ENCODE measurements around the gene ZNF592. TPM values are rescaled to one million over a fixed set of nuclear protein-coding genes. Genes with fewer than 3 reads are reported as not detected.

ZNF592 gene
- total RNA-seq, 1 experiment from 2014 or later, result 34.6 TPM

- Histone ChIP-seq H3K27ac (ENCODE audit: insufficient read length, low read depth, low read length) (no peak overlapping the region), H4K5ac (ENCODE audit: insufficient read length, low read depth, low read length) (no peak overlapping the region), H3K4ac (ENCODE audit: low read depth, low read length) (no peak overlapping the region), H3K27me3 (ENCODE audit: insufficient read depth, low read length) (no peaks in the 10 kb centered on the region), H2AFZ (ENCODE audit: low read length) (no peak overlapping the region), H3K79me1 (ENCODE audit: insufficient read depth, low read depth, low read length, poor library complexity, severe bottlenecking) (peaks cover 5% of the 10 kb centered on the region), H3K9me3 (ENCODE audit: control insufficient read depth, low read depth, low read length) (no peaks in the 10 kb centered on the region), H4K20me1 (ENCODE audit: control insufficient read depth, insufficient read depth, insufficient read length) (no peaks in the 10 kb centered on the region), H3K4me1 (ENCODE audit: insufficient read depth, low read length) (no peaks in the 10 kb centered on the region), H4K91ac (ENCODE audit: insufficient read length, low read depth, low read length) (no peak overlapping the region), H3K23me2 (ENCODE audit: insufficient read length, low read depth, low read length, poor library complexity, severe bottlenecking) (no peaks in the 10 kb centered on the region), H3K56ac (ENCODE audit: insufficient read length, low read depth, low read length) (no peak overlapping the region), H2BK20ac (ENCODE audit: low read depth, low read length, poor library complexity, severe bottlenecking) (no peak overlapping the region), H4K8ac (replicated peaks; ENCODE audit: insufficient read length, low read depth, low read length) (no peak overlapping the region), H2AK5ac (ENCODE audit: insufficient read length, low read length) (no peak overlapping the region), H3K18ac (ENCODE audit: insufficient read length, low read depth, low read length) (no peak overlapping the region), H2BK12ac (ENCODE audit: insufficient read length, low read depth, low read length) (no peak overlapping the region), H3K79me2 (ENCODE audit: insufficient read depth, low read length) (no peaks in the 10 kb centered on the region), H2BK15ac (ENCODE audit: low read depth, low read length) (no peak overlapping the region), H3K4me2 (ENCODE audit: insufficient read depth, insufficient read length, low read length) (no peak overlapping the region), H3T11ph (ENCODE audit: low read length) (no peak overlapping the region), H3K9ac (ENCODE audit: extremely low read depth, insufficient read length, low read length) (no peak overlapping the region), H3K14ac (ENCODE audit: insufficient read depth, low read length) (no peak overlapping the region), H2BK5ac (ENCODE audit: insufficient read length, low read length) (no peak overlapping the region), H2BK120ac (ENCODE audit: low read depth, low read length, poor library complexity, severe bottlenecking) (no peak overlapping the region), H3K23ac (ENCODE audit: insufficient read length, low read depth, low read length) (no peak overlapping the region)
- no peaks in the 10 kb centered on the region for H3K27me3 Mint-ChIP-seq (ENCODE audit: low read depth)
- peaks cover 5 to 6% of the 10 kb centered on the region in 2 experiments for H3K4me1 Mint-ChIP-seq
- no peak overlapping the region for H3K27ac Mint-ChIP-seq
- no peaks in the 10 kb centered on the region for H3K9me3 Mint-ChIP-seq
- no peak overlapping the region for H3K4me3 Mint-ChIP-seq
- TF ChIP-seq, protein P1, sequence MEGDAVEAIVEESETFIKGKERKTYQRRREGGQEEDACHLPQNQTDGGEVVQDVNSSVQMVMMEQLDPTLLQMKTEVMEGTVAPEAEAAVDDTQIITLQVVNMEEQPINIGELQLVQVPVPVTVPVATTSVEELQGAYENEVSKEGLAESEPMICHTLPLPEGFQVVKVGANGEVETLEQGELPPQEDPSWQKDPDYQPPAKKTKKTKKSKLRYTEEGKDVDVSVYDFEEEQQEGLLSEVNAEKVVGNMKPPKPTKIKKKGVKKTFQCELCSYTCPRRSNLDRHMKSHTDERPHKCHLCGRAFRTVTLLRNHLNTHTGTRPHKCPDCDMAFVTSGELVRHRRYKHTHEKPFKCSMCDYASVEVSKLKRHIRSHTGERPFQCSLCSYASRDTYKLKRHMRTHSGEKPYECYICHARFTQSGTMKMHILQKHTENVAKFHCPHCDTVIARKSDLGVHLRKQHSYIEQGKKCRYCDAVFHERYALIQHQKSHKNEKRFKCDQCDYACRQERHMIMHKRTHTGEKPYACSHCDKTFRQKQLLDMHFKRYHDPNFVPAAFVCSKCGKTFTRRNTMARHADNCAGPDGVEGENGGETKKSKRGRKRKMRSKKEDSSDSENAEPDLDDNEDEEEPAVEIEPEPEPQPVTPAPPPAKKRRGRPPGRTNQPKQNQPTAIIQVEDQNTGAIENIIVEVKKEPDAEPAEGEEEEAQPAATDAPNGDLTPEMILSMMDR (conservative IDR thresholded peaks at IDR 0.05), result no peak
- peaks cover 4 to 43% (median 17%) of the 10 kb centered on the region in 3 experiments; a peak in 6 of 7 replicates for H3K36me3 Mint-ChIP-seq (ENCODE audit: insufficient read depth in 1 of 3, low read depth in 3 of 3)
- no peak for DNase-seq
- no CpG with 5 or more reads among the region's 2 CpGs for WGBS (ENCODE audit: extremely low coverage, insufficient read length, low lambda C conversion rate)
These were observed 43.4 kb downstream of the ZNF592 start for GRCh38 chr15:84791763-84792162.

Measured in H9 (cell line).